ENCODE measurements around the gene SPTAN1.

The SPTAN1 gene

DNA sequence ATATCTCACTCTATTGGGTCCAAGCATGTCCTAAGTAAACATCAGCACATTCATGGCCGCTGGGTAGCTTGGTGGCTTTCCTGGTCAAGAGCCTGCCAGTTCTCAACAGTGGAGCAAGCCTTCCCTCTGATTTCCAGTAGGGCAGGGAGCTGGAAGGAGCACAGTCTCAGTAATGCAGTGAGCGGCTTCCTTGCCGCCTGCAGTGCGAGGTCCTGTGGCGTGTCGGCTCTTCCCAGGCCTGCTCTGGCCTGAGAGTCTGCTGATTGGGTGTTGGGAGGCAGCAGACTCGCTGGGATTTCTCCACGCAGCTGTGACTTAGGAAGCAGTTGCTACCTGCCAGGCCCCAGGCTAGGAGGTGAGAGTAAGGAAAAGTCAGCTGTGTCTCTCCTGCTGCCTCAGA, 51.3 kb downstream of the SPTAN1 start:
- DNase-seq (ENCODE audit: extremely low spot score) = no peak
- POLR2A ChIA-PET = no interaction called here
- TF ChIP-seq ARNT (IDR thresholded peaks at IDR 0.05) (no peak), ELF4 (IDR thresholded peaks at IDR 0.05) (no peak), TARDBP (IDR thresholded peaks at IDR 0.05) (no peak), CTBP1 (IDR thresholded peaks at IDR 0.05; ENCODE audit: borderline replicate concordance) (no peak), FOXA1 (IDR thresholded peaks at IDR 0.05) (no peak), FOXM1 (IDR thresholded peaks at IDR 0.05; ENCODE audit: borderline replicate concordance) (no peak), BHLHE40 (IDR thresholded peaks at IDR 0.05; ENCODE audit: borderline replicate concordance) (no peak), HDGF (IDR thresholded peaks at IDR 0.05; ENCODE audit: borderline replicate concordance) (no peak), NFRKB (IDR thresholded peaks at IDR 0.05) (no peak), L3MBTL2 (conservative IDR thresholded peaks at IDR 0.05) (no peak), ZNF384 (IDR thresholded peaks at IDR 0.05) (no peak)
- TF ChIP-seq, protein P1, sequence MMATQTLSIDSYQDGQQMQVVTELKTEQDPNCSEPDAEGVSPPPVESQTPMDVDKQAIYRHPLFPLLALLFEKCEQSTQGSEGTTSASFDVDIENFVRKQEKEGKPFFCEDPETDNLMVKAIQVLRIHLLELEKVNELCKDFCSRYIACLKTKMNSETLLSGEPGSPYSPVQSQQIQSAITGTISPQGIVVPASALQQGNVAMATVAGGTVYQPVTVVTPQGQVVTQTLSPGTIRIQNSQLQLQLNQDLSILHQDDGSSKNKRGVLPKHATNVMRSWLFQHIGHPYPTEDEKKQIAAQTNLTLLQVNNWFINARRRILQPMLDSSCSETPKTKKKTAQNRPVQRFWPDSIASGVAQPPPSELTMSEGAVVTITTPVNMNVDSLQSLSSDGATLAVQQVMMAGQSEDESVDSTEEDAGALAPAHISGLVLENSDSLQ (IDR thresholded peaks at IDR 0.05) = no peak
- CTCF ChIA-PET = interaction anchor here (0.5 kb wide), 1 partner anchor 9 kb away, joined by 5 read pairs; no protein-coding TSS in a partner anchor

DNA sequence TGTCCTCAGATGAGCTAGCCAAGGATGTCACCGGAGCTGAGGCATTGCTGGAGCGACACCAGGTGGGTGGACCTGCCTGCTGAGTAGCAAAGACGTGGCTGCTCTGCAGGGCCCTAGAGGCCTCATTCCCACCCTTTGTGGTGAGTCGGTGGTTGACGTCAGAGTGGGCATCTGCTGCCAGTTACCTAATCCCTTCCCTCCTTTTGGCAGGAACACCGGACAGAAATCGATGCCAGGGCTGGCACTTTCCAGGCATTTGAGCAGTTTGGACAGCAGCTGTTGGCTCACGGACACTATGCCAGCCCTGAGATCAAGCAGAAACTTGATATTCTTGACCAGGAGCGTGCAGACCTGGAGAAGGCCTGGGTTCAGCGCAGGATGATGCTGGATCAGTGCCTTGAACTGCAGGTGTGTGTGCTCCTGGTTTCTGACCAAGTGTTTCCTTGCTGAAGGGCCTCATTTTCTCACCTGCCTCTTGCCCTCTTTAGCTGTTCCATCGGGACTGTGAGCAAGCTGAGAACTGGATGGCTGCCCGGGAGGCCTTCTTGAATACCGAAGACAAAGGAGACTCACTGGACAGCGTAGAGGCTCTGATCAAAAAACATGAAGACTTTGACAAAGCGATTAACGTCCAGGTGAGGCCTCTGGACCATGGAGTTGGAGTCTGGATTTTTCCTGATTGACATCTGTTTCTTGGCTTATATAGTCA, 55.4 kb downstream of the SPTAN1 start:
- POLR2A ChIA-PET = no interaction called here

DNA sequence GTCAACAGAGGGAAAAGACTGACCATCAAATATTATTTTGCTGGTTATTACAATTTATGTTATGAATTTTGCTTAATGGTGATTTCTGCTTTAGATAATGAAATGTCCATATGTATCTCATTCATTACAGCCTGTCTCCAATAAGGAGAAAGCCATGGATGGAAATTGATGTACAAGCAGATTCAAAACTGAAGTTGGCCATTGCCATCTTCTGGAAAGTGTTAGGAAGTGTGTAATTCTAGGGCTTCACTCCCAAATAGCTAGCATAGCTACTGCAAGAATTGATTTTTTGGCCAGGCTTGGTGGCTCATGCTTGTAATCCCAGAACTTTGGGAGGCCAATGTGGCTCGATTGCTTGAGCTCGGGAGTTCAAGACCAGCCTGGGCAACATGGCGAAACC, 58.5 kb downstream of the SPTAN1 start:
- TF ChIP-seq, protein P1 (IDR thresholded peaks at IDR 0.05) = no peak
- TF ChIP-seq HDGF (IDR thresholded peaks at IDR 0.05; ENCODE audit: borderline replicate concordance) (no peak), ZNF384 (IDR thresholded peaks at IDR 0.05) (no peak), FOXM1 (IDR thresholded peaks at IDR 0.05; ENCODE audit: borderline replicate concordance) (no peak), ARNT (IDR thresholded peaks at IDR 0.05) (no peak), TARDBP (IDR thresholded peaks at IDR 0.05) (no peak), SUZ12 (IDR thresholded peaks at IDR 0.05) (no peak), CTBP1 (IDR thresholded peaks at IDR 0.05; ENCODE audit: borderline replicate concordance) (no peak), LEF1 (IDR thresholded peaks at IDR 0.05; ENCODE audit: borderline replicate concordance) (no peak), FOXA1 (IDR thresholded peaks at IDR 0.05) (no peak), ELF4 (IDR thresholded peaks at IDR 0.05) (no peak), BHLHE40 (IDR thresholded peaks at IDR 0.05; ENCODE audit: borderline replicate concordance) (no peak), L3MBTL2 (conservative IDR thresholded peaks at IDR 0.05) (no peak), FOXK2 (IDR thresholded peaks at IDR 0.05) (no peak), SP1 (IDR thresholded peaks at IDR 0.05) (no peak)
- ChIA-PET CTCF (interaction anchor here (0.7 kb wide), 1 partner anchor 24 kb away, joined by 3 read pairs; no protein-coding TSS in a partner anchor), POLR2A (no interaction called here)
- DNase-seq (ENCODE audit: extremely low spot score) = no peak

More for the DNA sequence above, 55.4 kb downstream of the SPTAN1 start:
- CTCF ChIA-PET = interaction anchor here (0.7 kb wide), 1 partner anchor 11 kb away, joined by 4 read pairs; no protein-coding TSS in a partner anchor
- no peak for DNase-seq (ENCODE audit: extremely low spot score)
- TF ChIP-seq FOXM1 (IDR thresholded peaks at IDR 0.05; ENCODE audit: borderline replicate concordance) = no peak
- TF ChIP-seq BHLHE40 (IDR thresholded peaks at IDR 0.05; ENCODE audit: borderline replicate concordance) = no peak
- no peak for TF ChIP-seq NFRKB (IDR thresholded peaks at IDR 0.05)
- TF ChIP-seq ELF4 (IDR thresholded peaks at IDR 0.05) = no peak
- TF ChIP-seq SUZ12 (IDR thresholded peaks at IDR 0.05) = no peak
- no peak for TF ChIP-seq LEF1 (IDR thresholded peaks at IDR 0.05; ENCODE audit: borderline replicate concordance)
- TF ChIP-seq FOXK2 (IDR thresholded peaks at IDR 0.05) = no peak
- no peak for TF ChIP-seq ARNT (IDR thresholded peaks at IDR 0.05)
- TF ChIP-seq L3MBTL2 (conservative IDR thresholded peaks at IDR 0.05) = no peak
- no peak for TF ChIP-seq HDGF (IDR thresholded peaks at IDR 0.05; ENCODE audit: borderline replicate concordance)
- no peak for TF ChIP-seq TARDBP (IDR thresholded peaks at IDR 0.05)
- TF ChIP-seq FOXA1 (IDR thresholded peaks at IDR 0.05) = no peak
- TF ChIP-seq, protein P1 (IDR thresholded peaks at IDR 0.05) = no peak

- CTCF ChIA-PET = interaction anchor here (0.7 kb wide), 1 partner anchor 24 kb away, joined by 3 read pairs; no protein-coding TSS in a partner anchor
Measured at GRCh38 chr9:128611600-128612394, 59.4 kb downstream of the SPTAN1 start.

GRCh38 chr9:128614728-128615127, 62.3 kb downstream of the SPTAN1 start:
- DNase-seq (ENCODE audit: extremely low spot score) = no peak
- ChIA-PET POLR2A (no interaction called here), CTCF (no interaction called here)
- no peak for TF ChIP-seq SUZ12 (IDR thresholded peaks at IDR 0.05)
- no peak for TF ChIP-seq L3MBTL2 (conservative IDR thresholded peaks at IDR 0.05)
- TF ChIP-seq FOXM1 (IDR thresholded peaks at IDR 0.05; ENCODE audit: borderline replicate concordance) = no peak
- no peak for TF ChIP-seq HDGF (IDR thresholded peaks at IDR 0.05; ENCODE audit: borderline replicate concordance)
- no peak for TF ChIP-seq TARDBP (IDR thresholded peaks at IDR 0.05)
- TF ChIP-seq, protein P1 (IDR thresholded peaks at IDR 0.05) = no peak
- no peak for TF ChIP-seq CTBP1 (IDR thresholded peaks at IDR 0.05; ENCODE audit: borderline replicate concordance)
- no peak for TF ChIP-seq BHLHE40 (IDR thresholded peaks at IDR 0.05; ENCODE audit: borderline replicate concordance)
- no peak for TF ChIP-seq FOXA1 (IDR thresholded peaks at IDR 0.05)
- TF ChIP-seq LEF1 (IDR thresholded peaks at IDR 0.05; ENCODE audit: borderline replicate concordance) = no peak
- no peak for TF ChIP-seq NFRKB (IDR thresholded peaks at IDR 0.05)
- no peak for TF ChIP-seq FOXK2 (IDR thresholded peaks at IDR 0.05)
- no peak for TF ChIP-seq ZNF384 (IDR thresholded peaks at IDR 0.05)
- TF ChIP-seq ARNT (IDR thresholded peaks at IDR 0.05) = no peak
- TF ChIP-seq SP1 (IDR thresholded peaks at IDR 0.05) = no peak
- TF ChIP-seq ELF4 (IDR thresholded peaks at IDR 0.05) = no peak

More at GRCh38 chr9:128611600-128612394, 59.4 kb downstream of the SPTAN1 start:
- POLR2A ChIA-PET = no interaction called here
- no peak for DNase-seq (ENCODE audit: extremely low spot score)
- no peak for TF ChIP-seq ARNT (IDR thresholded peaks at IDR 0.05)
- no peak for TF ChIP-seq LEF1 (IDR thresholded peaks at IDR 0.05; ENCODE audit: borderline replicate concordance)
- TF ChIP-seq BHLHE40 (IDR thresholded peaks at IDR 0.05; ENCODE audit: borderline replicate concordance) = no peak
- TF ChIP-seq HDGF (IDR thresholded peaks at IDR 0.05; ENCODE audit: borderline replicate concordance) = no peak
- TF ChIP-seq SUZ12 (IDR thresholded peaks at IDR 0.05) = no peak
- TF ChIP-seq ZNF384 (IDR thresholded peaks at IDR 0.05) = no peak
- TF ChIP-seq FOXA1 (IDR thresholded peaks at IDR 0.05) = no peak
- no peak for TF ChIP-seq SP1 (IDR thresholded peaks at IDR 0.05)
- no peak for TF ChIP-seq TARDBP (IDR thresholded peaks at IDR 0.05)
- TF ChIP-seq FOXK2 (IDR thresholded peaks at IDR 0.05) = no peak
